Activated naive CD4-positive, alpha-beta T cell treated with anti-CD3 and anti-CD28 coated beads, Interleukin-2, amount 10 ng/mL, durations not matched to agents 7 days and 5 days (primary cell): ENCODE results near the gene CHI3L1.

Experiments used
- CTCF ChIA-PET: fragments of 350-600 bp; sonication (Branson Sonifier 250); formaldehyde crosslinking; loops from one replicate; lab custom pipeline; 2021; ENCODE audit warnings: antibody characterized with exemption; lab: Charles Lee
- DNase-seq: peaks from one replicate; pipeline ENCODE4 v3.0.0-alpha.2; 2020
- H3K27ac Mint-ChIP-seq: one replicate; pipeline ENCODE4 v1.8.0; 2021; ENCODE audit warnings: mild to moderate bottlenecking, moderate library complexity, mixed read lengths
- H3K27me3 Mint-ChIP-seq: one replicate; pipeline ENCODE4 v1.8.0; 2021; ENCODE audit warnings: mild to moderate bottlenecking, mixed read lengths
- H3K36me3 Mint-ChIP-seq: one replicate; pipeline ENCODE4 v1.8.0; 2021; ENCODE audit warnings: mixed read lengths
- H3K4me1 Mint-ChIP-seq: one replicate; pipeline ENCODE4 v1.8.0; 2021; ENCODE audit warnings: mixed read lengths
- H3K4me3 Mint-ChIP-seq: one replicate; pipeline ENCODE4 v1.8.0; 2021; ENCODE audit warnings: mild to moderate bottlenecking, moderate library complexity, mixed read lengths
- H3K9me3 Mint-ChIP-seq: one replicate; pipeline ENCODE4 v1.8.0; 2021; ENCODE audit warnings: mixed read lengths

Gene CHI3L1

GRCh38 chr1:203166192-203166940 is 20.1 kb downstream of the CHI3L1 start:
- DNase-seq: no peak
- no peaks in the 10 kb centered on the region for H3K4me1 Mint-ChIP-seq
- H3K36me3 Mint-ChIP-seq: no peaks in the 10 kb centered on the region
- H3K27me3 Mint-ChIP-seq: peaks cover 39% of the 10 kb centered on the region
- no peak overlapping the region for H3K4me3 Mint-ChIP-seq
- CTCF ChIA-PET: interaction anchor here (0.5 to 1.5 kb wide), 5 partner anchors 10 to 117 kb away, joined by 3 to 5 read pairs (median 3); no protein-coding TSS in a partner anchor
- no peaks in the 10 kb centered on the region for H3K9me3 Mint-ChIP-seq
- H3K27ac Mint-ChIP-seq: no peak overlapping the region

- Mint-ChIP-seq H3K36me3 (no peaks in the 10 kb centered on the region), H3K9me3 (no peaks in the 10 kb centered on the region), H3K27ac (no peak overlapping the region), H3K27me3 (peaks cover 42% of the 10 kb centered on the region), H3K4me3 (no peak overlapping the region), H3K4me1 (no peaks in the 10 kb centered on the region)
- no peak for DNase-seq
- CTCF ChIA-PET: interaction anchor here (1.2 to 1.5 kb wide), 2 partner anchors 48 to 52 kb away, joined by 3 to 5 read pairs; no protein-coding TSS in a partner anchor
Observed at GRCh38 chr1:203165800-203166161, 20.7 kb downstream of the CHI3L1 start.

DNA sequence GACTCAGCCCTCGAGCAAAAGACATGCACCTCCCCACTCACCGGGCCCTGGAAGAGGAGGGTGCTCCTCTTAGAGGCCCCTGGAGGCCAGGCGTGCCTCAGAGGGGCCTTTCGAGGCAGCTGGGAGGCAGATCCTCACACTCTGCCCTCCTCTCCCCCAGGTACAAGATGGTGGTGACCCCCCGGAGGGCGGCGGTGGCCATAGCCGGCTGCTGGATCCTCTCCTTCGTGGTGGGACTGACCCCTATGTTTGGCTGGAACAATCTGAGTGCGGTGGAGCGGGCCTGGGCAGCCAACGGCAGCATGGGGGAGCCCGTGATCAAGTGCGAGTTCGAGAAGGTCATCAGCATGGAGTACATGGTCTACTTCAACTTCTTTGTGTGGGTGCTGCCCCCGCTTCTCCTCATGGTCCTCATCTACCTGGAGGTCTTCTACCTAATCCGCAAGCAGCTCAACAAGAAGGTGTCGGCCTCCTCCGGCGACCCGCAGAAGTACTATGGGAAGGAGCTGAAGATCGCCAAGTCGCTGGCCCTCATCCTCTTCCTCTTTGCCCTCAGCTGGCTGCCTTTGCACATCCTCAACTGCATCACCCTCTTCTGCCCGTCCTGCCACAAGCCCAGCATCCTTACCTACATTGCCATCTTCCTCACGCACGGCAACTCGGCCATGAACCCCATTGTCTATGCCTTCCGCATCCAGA is 21.3 kb downstream of the CHI3L1 start:
- no peak for DNase-seq
- Mint-ChIP-seq H3K4me1 (no peaks in the 10 kb centered on the region), H3K4me3 (no peak overlapping the region), H3K27me3 (peaks cover 43% of the 10 kb centered on the region), H3K9me3 (no peaks in the 10 kb centered on the region), H3K36me3 (no peaks in the 10 kb centered on the region), H3K27ac (no peak overlapping the region)
- CTCF ChIA-PET: interaction anchor here (1.5 kb wide), 1 partner anchor 47 kb away, joined by 5 read pairs; no protein-coding TSS in a partner anchor

- Mint-ChIP-seq H3K4me1 (no peaks in the 10 kb centered on the region), H3K9me3 (no peaks in the 10 kb centered on the region), H3K27ac (no peak overlapping the region), H3K36me3 (no peaks in the 10 kb centered on the region), H3K27me3 (peaks cover 49% of the 10 kb centered on the region), H3K4me3 (no peak overlapping the region)
- DNase-seq: no peak
- CTCF ChIA-PET: interaction anchor here (1.0 kb wide), 1 partner anchor 8 kb away, joined by 8 read pairs; no protein-coding TSS in a partner anchor
Observed at GRCh38 chr1:203163891-203164635, 22.4 kb downstream of the CHI3L1 start.

DNA sequence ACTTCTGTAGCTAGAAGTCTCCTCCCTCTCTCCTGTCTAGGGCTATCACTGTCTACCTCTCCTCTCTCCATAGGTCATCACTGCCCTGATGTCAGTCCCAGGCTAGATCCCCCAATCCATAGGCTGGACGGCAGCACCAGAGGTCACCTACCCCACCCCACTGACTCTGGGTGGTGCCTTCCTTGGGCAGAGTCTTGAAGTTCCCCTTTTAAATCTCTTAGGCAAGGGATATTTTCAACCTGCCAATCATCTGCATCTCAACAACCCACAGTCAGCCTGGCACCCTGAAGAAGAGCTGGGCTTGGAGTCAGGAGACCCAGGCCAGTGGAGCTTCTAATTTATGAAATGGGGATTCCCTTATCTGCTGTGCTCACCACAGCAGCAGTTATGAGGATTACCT is 24.1 kb downstream of the CHI3L1 start:
- H3K27me3 Mint-ChIP-seq: peaks cover 57% of the 10 kb centered on the region
- H3K4me1 Mint-ChIP-seq: no peaks in the 10 kb centered on the region
- H3K4me3 Mint-ChIP-seq: no peak overlapping the region
- DNase-seq: no peak
- CTCF ChIA-PET: interaction anchor here (1.3 to 5.1 kb wide), 3 partner anchors 9 to 54 kb away, joined by 4 to 33 read pairs (median 5); no protein-coding TSS in a partner anchor
- H3K27ac Mint-ChIP-seq: no peak overlapping the region
- H3K36me3 Mint-ChIP-seq: no peaks in the 10 kb centered on the region
- H3K9me3 Mint-ChIP-seq: no peaks in the 10 kb centered on the region

DNA sequence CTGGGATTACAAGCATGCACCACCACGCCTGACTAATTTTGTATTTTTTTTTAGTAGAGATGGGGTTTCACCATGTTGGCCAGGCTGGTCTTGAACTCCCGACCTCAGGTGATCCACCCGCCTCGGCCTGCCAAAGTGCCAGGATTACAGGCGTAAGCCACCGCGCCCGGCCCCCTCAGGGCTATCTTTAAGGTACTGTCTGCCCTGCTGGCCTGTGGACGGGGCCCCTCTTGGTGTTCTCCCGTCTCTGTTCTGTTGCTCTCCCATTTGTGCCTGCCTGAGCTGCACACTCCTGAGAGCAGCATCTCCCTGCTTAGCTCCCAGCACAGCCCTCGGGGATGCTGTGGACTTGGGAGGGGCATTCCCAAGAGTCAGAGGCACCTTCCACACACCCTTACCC is 24.8 kb downstream of the CHI3L1 start:
- Mint-ChIP-seq H3K4me3 (no peak overlapping the region), H3K9me3 (no peaks in the 10 kb centered on the region), H3K27ac (no peak overlapping the region), H3K4me1 (no peaks in the 10 kb centered on the region), H3K27me3 (peaks cover 57% of the 10 kb centered on the region), H3K36me3 (no peaks in the 10 kb centered on the region)
- CTCF ChIA-PET: interaction anchor here (1.3 to 5.1 kb wide), 3 partner anchors 10 to 54 kb away, joined by 4 to 33 read pairs (median 5); no protein-coding TSS in a partner anchor
- DNase-seq: no peak

DNA sequence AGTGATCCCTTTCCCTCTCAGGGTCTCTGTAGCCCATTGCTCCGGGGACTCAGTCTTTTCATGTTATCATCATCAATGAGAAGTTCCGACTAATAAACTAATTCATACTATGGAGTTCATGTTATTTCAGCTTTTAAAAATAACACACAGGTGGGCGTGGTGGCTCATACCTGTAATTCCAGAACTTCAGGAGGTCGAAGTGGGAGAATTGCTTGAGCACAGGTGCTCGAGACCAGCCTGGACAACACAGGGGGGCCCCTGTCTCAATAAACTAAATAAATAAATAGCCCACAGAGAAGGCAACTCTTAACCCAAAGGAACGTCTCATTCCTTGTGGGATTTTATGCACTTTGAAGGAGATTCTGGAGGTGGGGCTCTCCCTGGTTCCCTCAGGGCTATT is 25.3 kb downstream of the CHI3L1 start:
- no peaks in the 10 kb centered on the region for H3K9me3 Mint-ChIP-seq
- H3K36me3 Mint-ChIP-seq: no peaks in the 10 kb centered on the region
- no peak for DNase-seq
- CTCF ChIA-PET: interaction anchor here (1.7 to 5.1 kb wide), 2 partner anchors 10 to 43 kb away, joined by 5 to 33 read pairs; no protein-coding TSS in a partner anchor
- peaks cover 58% of the 10 kb centered on the region for H3K27me3 Mint-ChIP-seq
- H3K4me1 Mint-ChIP-seq: no peaks in the 10 kb centered on the region
- no peak overlapping the region for H3K27ac Mint-ChIP-seq
- H3K4me3 Mint-ChIP-seq: no peak overlapping the region

DNA sequence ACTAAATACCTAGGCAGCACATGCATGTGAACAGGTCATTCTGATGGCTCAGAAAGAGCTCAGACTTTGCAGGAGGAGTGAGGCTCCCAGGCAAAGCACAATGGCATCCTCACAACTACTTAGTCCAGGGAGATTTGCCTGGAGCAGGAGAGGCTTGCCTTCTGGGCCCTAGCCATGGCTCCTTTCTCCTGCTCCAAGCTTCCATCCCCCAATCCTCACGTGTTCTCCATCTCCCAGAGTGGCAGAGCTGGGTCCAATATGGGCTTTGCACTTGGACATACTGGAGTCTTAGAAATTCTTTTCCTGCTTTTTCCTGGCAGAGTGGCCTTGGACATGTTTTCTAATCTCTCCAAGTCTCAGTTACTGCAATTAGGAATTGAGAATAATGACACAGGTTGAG is 26.7 kb downstream of the CHI3L1 start:
- no peaks in the 10 kb centered on the region for H3K9me3 Mint-ChIP-seq
- DNase-seq: no peak
- no peak overlapping the region for H3K27ac Mint-ChIP-seq
- H3K4me3 Mint-ChIP-seq: no peak overlapping the region
- no peaks in the 10 kb centered on the region for H3K4me1 Mint-ChIP-seq
- CTCF ChIA-PET: interaction anchor here (5.1 kb wide), 1 partner anchor 12 kb away, joined by 33 read pairs; no protein-coding TSS in a partner anchor
- no peaks in the 10 kb centered on the region for H3K36me3 Mint-ChIP-seq
- H3K27me3 Mint-ChIP-seq: peaks cover 53% of the 10 kb centered on the region

DNA sequence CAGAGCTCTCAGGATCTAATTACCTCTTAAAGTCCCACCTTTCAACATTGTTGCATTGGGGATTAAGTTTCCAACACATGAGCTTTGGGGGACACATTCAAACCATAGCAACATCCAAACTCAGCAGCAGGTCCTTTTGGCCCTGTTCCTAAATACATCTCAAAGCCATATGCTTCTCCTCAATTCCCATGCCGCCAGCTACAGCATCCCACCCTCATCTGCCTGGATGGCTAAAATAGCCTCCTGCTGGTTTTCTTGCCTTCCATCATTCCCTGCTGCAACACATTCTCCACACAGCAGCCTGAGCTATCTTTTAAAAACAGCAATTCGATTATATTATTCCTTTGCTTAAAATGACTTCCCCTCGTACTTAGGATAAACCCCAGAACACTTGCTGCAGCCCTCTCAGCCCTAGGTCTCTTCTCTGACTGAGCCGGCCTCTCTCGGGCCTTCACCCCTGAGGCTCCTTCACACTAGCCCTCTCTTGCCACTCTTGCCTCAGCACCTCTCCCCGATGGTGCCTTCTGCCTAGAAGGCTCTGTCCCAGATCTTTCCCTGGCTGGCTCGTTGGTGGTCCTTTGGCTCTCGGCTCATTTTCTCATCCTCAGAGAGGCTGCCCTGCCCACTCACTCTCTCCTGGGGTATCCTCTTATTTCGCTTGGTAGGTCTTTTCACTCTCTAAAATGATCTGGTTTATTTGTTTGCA is 27.4 kb downstream of the CHI3L1 start:
- H3K4me3 Mint-ChIP-seq: no peak overlapping the region
- no peaks in the 10 kb centered on the region for H3K36me3 Mint-ChIP-seq
- no peaks in the 10 kb centered on the region for H3K9me3 Mint-ChIP-seq
- no peak for DNase-seq
- H3K27me3 Mint-ChIP-seq: peaks cover 48% of the 10 kb centered on the region
- H3K4me1 Mint-ChIP-seq: no peaks in the 10 kb centered on the region
- H3K27ac Mint-ChIP-seq: no peak overlapping the region
- CTCF ChIA-PET: interaction anchor here (0.6 to 5.1 kb wide), 2 partner anchors 12 to 1928 kb away, joined by 3 to 33 read pairs; no protein-coding TSS in a partner anchor

GRCh38 chr1:203158423-203158822 is 28.1 kb downstream of the CHI3L1 start:
- Mint-ChIP-seq H3K36me3 (no peaks in the 10 kb centered on the region), H3K4me1 (no peaks in the 10 kb centered on the region), H3K27me3 (peaks cover 44% of the 10 kb centered on the region), H3K27ac (no peak overlapping the region), H3K4me3 (no peak overlapping the region), H3K9me3 (no peaks in the 10 kb centered on the region)
- no peak for DNase-seq
- CTCF ChIA-PET: interaction anchor here (0.6 to 5.1 kb wide), 2 partner anchors 13 to 1928 kb away, joined by 3 to 33 read pairs; no protein-coding TSS in a partner anchor

DNA sequence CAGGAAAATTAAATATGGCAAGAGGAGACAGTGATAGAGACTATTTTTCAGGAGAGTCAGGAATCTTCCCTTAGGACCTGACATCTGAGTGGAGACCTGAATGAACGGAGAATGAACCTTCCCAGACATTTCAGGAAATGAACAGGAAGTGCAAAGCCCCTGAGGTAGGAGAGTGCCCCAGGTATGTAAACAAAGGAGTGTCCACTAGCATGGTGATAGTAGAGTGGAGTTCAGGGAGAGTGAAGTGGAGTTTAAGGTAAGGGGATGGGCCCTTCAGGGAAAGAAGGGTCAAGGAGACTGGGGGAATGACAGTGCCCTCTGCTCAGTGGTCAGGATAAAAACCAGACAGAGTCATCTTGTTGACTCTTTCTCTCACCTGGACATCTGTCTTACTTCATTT is 30.2 kb downstream of the CHI3L1 start:
- H3K4me1 Mint-ChIP-seq: no peaks in the 10 kb centered on the region
- H3K9me3 Mint-ChIP-seq: no peaks in the 10 kb centered on the region
- CTCF ChIA-PET: no interaction called here
- H3K27ac Mint-ChIP-seq: no peak overlapping the region
- no peak for DNase-seq
- H3K27me3 Mint-ChIP-seq: peaks cover 30% of the 10 kb centered on the region
- H3K36me3 Mint-ChIP-seq: no peaks in the 10 kb centered on the region
- H3K4me3 Mint-ChIP-seq: no peak overlapping the region

GRCh38 chr1:203153989-203154821 is 32.3 kb downstream of the CHI3L1 start:
- Mint-ChIP-seq H3K4me1 (no peaks in the 10 kb centered on the region), H3K36me3 (no peaks in the 10 kb centered on the region), H3K4me3 (no peak overlapping the region), H3K27me3 (peaks cover 34% of the 10 kb centered on the region), H3K27ac (peak overlapping the region; percentile 2), H3K9me3 (no peaks in the 10 kb centered on the region)
- CTCF ChIA-PET: interaction anchor here (1.0 kb wide), 1 partner anchor 115 kb away, joined by 3 read pairs; no protein-coding TSS in a partner anchor
- DNase-seq: no peak
